NCI-H2107 treated with DMSO at 0.1 percent for 48 hours (cell line): ENCODE data around the gene MRI1.
"Not testable (repeated sequence)": the region's sequence is repeated elsewhere in the genome, so short reads cannot be mapped to it uniquely, and the experiment has no call there.

Source experiments
- DNase-seq: peaks from one replicate; lab custom pipeline; 2025; ENCODE audit not compliant: unreplicated experiment; lab: John Stamatoyannopoulos, UW

MRI1 gene

DNA sequence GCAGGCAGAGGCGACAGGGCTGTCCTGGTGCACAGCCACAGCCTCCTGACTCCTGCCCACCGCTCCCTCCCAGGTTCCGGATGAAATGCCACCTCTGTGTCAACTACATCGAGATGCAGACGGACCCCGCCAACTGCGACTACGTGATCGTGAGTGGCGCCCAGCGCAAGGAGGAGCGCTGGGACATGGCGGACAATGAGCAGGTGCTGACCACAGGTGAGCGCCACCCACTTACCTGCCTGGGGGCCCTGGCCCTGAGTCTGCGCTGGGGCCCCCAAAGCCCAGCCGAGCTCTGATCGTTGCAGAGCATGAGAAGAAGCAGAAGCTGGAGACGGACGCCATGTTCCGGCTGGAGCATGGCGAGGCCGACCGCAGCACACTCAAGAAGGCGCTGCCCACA, 5.5 kb upstream of the MRI1 start:
- DNase-seq, result no peak

DNA sequence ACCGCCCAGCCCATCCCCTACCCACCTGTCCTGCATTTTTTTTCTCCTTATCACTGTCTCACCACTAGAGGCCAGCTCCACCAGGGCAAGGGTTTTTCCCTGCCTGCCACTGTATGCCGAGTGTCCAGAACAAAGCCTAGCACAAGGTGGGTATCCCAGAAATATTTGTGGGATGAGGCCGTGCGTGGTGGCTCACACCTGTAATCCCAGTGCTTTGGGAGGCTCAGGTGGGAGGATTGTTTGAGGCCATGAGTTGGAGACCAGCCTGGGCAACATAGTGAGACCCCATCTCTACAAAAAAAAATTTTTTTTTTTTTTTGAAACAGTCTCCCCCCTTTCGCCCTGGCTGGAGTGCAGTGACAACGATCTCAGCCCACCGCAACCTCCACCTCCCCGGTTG, 2.9 kb upstream of the MRI1 start:
- DNase-seq, result no peak

DNA sequence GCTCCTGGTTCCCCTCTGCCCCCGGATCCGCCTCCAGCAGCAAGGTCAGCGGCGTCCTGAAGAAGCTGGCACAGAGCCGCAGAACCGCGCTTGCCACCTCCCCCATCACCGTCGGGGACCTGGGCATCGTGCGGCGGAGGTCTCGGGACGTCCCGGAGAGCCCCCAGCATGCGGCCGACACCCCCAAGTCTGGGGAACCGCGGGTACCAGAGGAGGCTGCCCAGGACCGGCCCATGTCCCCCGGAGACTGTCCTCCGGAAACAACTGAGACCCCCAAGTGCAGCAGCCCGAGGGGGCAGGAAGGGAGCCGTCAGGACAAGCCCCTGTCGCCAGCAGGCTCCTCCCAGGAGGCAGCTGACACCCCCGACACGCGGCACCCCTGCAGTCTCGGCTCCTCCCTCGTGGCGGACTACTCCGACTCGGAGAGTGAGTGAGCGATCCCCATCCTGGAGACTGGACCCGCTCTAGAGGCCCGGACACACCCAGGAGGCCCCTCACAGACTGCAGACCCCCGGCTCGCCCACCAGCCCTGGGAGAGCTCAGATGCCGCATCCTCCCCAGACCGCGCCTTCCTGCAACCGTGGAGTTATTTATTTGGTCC, 1.6 kb upstream of the MRI1 start:
- DNase-seq, result no peak

DNA sequence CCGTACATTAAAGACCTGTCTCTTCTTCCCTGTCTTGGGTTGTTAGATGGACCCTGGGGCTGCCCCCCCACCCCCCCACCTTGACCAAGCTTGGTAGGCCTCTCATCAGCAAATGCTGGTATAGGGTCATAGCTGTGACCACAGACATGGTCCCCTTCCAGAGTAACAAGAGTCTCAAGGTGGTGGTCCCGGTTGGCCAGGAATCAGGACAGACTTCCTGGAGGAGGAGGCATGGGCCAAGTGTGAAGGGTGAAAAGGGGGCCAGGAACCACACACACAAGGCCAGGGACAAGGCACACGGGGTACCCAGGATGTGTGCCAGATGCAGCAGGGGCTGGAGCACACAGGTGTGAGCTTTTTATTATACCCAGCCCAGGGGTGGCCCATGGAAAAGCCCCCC, 1.1 kb upstream of the MRI1 start:
- DNase-seq, result no peak

DNA sequence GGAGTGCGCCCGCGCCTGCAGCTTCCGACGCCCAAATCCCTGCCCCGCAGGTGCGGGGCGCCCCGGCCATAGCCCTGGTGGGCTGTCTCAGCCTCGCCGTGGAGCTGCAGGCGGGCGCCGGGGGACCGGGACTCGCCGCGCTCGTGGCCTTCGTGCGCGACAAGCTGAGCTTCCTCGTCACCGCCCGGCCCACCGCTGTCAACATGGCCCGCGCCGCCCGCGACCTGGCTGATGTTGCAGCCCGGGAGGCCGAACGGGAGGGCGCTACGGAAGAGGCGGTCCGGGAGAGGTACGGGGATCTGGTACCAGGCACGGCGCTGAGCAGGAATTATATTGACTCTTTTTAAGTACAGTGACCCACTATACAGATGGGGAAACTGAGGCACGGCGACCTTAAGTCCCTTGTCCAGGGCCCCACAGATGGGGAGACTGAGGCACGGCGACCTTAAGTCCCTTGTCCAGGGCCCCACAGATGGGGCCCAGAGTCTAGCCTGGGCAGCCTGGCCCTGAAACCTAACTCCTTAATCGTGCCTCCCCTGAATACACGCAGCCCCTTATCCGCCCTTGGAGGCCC, 586 bp downstream of the MRI1 start:
- no peak for DNase-seq

DNA sequence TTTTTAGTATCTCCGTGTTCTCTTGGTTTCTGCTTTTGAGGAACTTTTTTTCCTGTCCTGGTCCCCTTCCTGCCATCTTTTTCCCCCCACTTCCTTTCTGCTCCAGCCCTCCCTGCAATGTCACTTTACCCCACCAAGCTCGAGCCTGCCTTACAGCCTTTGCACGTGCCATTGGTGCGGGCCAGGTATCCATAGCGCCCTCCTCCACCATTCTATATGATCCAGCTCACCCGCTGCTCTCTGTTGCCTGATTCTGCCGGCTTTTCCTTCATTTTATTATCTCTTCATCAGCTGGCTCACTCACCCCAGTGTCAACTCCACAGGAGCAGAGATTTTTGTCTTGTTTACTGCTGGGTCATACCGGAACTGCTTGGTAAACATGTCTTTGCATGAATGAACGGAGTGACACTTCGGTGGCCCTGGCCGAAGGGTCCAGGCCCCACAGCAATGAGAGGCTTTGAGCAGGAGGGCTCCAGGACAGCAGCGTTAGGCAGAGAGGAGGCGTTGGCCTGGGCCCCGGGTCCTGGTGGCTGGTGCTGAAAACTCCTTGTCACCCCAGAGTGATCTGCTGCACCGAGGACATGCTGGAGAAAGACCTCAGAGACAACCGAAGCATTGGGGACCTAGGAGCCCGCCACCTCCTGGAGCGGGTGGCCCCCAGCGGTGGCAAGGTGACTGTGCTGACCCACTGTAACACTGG, 1.2 kb downstream of the MRI1 start:
- DNase-seq, result no peak

DNA sequence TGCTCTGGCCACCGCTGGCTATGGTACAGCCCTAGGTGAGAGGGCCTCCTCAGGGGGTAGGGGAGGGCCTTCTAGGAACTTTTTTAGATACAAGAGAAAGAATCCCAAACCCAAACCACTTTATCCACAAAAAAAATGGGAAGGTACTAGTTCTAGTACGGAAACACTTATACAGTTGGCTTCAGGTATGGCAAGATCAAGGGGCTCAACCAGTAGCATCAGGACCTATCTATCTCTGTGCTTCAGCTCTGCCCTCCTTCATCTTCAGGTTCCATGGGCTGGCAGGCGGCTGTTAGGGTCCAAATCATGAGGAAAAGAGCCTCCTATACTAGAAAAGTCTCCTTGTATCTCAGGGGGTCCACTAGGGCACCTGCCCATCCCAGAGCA, 1.8 kb downstream of the MRI1 start:
- no peak for DNase-seq

DNA sequence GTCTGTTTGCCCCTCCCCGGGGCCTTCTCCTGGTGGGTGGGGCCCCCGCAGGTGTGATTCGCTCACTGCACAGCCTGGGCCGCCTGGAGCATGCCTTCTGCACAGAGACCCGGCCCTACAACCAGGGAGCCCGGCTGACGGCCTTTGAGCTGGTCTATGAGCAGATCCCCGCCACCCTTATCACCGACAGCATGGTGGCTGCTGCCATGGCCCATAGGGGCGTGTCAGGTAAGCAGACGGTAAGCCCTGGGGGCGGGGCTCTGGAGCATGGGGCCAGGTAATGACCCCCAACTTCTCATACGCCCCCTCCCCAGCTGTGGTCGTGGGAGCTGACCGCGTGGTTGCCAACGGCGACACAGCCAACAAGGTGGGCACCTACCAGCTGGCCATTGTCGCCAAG, 4.2 kb downstream of the MRI1 start:
- DNase-seq, result no peak

DNA sequence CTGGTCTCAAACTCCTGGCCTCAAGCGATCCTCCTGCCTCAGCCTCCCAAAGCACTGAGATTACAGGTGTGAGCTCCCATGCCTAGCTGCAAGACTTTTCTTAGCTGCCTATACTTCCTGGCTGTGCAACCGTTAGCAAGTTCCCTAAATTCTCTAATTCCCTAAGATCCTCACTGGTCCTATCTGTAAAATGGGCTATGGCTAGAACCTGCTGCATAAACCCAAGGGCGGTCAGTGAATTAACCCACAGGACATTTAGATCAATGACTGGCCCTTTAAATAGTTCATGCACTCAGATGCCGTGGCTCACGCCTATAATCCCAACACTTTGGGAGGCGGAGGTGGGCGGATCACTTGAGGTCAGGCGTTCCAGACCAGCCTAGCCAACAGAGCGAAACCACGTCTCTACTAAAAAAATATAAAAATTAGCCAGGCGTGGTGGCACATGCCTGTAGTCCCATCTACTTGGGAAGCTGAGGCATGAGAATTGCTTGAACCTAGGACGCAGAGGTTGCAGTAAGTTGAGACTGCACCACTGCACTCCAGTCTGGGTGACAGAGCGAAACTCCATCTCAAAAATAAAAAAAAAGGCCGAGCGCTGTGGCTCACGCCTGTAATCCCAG, 5.8 kb downstream of the MRI1 start:
- no peak for DNase-seq

DNA sequence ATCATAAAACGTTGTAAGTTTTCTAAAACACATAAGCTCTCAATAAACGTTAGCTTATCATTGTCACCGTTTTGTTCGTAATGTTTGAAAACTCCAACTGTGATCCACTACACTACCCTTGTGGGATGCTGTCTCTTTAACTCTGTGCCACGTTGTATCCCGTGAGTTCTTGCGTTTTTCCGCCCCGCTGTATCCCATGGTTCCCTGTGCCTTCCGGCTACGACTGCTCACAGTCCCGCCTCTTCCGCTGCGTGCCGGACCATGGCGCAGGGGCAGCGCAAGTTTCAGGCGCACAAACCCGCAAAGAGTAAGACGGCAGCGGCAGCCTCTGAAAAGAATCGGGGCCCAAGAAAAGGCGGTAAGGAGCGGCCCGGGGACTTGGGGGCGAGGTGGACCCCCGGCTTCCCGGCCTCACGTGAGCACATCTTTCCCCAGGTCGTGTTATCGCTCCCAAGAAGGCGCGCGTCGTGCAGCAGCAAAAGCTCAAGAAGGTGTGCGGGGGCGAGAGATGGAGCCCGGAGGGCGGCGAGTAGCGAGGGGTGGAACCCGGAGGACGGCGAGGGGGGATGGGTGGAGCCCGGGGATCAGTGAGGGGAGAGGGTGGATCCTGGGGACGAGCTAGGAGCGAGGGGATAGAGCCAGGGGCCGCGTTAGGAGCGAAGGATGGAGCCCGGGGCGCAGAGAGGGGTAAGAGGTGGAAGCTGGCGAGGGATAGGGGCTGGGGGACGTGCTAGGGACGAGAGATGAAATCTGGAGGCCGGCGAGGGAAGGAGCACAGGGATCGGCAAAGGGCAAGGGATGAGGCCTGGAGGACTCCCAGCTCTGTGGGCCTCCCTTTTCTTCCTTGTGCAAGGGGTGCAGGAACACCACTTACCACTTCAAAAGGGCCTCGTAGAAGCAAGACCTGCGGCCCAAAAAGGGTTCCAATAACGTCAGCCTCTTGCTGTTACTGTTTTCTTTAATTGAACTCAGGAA, 10.2 kb downstream of the MRI1 start, which contains the start of gene C19orf53:
C19orf53 (plus strand) TSS at position 240 of the 975 bp plus-strand sequence; CDS start at position 262, 22 bp downstream.
- DNase-seq, result peak; percentile 80

DNA sequence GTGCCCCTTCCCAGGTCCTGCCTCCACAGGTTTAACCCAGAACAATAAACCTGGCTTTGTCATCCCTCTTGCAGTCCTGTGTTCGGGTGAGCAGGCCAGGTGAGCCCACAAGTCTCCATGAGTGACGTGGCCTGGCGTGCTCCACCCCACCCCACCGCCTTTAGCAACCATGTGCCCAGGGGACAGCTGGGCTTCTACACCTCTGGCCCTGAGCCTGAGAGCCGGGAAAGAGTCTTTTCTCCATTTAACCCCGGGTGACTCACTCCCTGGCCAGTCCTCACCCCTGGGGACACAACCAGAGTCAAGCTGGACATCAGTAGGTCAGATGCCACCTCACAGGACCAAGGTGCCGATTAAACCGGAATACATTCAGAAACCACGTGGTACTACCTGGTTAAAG, 14.1 kb downstream of the MRI1 start:
- no peak for DNase-seq

DNA sequence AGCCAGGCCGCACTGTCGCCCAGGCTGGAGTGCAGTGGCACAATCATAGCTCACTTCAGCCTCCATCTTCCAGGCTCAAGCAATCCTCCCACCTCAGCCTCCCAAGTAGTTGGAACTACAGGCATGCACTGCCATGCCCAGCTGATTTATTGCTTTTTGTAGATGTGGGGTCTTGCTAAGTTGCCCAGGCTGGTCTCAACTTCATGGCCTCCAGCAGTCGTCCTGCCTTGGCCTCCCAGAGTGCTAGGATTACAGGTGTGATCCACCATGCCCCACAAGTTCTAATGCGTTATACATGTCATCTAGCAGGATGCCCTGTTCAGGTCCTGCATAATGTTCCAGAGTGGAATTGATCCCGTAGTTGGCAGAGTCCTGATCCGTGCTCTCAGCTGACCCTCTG, 14.5 kb downstream of the MRI1 start:
- no peak for DNase-seq

DNA sequence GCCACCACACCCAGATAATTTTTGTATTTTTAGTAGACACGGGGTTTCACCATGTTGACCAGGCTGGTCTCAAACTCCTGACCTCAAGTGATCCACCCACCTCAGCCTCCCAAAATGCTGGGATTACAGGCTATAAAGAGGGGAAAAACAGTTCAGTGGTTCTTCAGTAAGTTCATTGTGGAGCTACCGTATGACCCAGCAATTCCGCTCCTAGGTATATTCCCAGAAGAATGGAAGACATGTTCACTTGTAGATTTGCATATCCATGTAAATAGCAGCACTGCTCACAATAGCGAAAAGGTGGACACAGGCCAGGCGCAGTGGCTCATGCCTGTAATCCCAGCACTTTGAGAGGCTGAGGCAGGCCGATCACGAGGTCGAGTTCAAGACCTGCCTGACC, 15.5 kb downstream of the MRI1 start:
- DNase-seq, result not testable (repeated sequence)

DNA sequence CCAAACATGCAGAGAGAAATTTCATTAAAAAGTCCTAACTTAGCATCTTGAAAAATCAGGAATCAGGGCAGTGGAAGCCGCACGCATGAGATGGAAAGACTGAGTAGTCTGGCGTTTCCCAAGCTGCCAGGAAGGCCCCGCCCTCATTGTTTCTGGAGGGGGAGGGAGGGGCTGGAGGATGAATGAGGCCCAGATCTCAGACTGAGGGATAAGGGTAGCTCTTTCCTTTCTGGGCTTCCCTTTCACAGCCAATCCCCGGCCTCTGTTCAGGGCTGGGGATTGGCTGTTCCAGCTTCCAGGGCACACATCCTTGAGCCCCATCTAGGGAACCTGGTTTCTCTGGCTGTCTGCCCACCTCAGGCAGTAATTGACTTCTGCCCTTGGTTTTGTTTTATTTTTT, 17.2 kb downstream of the MRI1 start:
- DNase-seq, result no peak

DNA sequence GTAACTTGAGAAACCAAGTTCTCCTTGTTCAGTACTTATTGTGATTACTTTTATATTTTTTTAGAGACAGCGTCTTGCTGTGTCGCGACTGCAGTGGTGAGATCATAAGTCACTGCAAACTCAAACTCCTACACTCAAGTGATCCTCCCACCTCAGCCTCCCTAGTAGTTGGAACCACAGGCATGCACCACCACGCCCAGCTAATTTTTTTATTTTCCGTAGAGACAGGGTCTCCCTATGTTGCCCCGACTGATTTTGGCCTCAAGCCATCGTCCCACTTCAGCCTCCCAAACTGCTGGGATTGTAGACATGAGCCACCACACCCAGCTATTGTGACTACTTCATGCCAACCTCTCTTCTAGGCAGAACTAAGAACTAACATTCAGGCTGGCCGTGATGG, 18.2 kb downstream of the MRI1 start:
- no peak for DNase-seq

DNA sequence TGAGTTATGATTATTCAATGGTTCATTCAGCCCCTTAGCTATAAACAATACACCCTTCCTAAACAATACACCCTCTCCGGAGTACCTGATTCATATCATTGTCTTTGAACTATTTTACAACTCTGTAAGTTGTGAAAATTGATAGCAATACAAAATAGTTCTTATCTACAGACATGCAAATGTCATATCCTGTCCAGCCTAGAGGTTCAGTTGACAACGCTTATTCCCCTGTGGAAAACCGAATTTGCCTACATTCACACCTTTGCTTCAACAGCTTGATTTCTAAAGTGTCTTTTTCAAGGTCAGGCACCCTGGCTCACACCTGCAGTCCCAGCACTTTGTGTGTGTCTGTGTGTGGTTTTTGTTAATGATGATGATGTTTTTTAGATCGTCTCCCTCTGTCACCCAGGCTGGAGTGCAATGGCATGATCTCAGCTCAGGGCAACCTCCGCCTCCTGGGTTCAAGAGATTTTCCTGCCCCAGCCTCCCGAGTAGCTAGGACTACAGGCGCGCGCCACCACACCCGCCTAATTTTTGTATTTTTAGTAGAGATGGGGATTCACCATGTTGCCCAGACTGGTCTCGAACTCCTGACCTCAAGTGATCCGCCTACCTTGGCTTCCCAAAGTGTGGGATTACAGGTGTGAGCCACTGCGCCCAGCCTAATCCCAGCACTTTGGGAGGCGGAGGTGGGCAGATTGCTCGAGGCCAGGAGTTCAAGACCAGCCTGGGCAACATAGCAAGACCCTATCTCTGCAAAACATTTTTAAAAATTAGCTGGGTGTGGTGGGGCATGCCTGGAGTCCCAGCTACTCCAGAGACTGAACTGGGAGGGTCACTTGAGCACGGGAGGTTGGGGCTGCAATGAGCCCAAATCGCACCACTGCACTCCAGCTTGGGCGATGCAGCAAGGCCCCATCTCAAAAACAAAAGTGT, 19.5 kb downstream of the MRI1 start:
- no peak for DNase-seq

DNA sequence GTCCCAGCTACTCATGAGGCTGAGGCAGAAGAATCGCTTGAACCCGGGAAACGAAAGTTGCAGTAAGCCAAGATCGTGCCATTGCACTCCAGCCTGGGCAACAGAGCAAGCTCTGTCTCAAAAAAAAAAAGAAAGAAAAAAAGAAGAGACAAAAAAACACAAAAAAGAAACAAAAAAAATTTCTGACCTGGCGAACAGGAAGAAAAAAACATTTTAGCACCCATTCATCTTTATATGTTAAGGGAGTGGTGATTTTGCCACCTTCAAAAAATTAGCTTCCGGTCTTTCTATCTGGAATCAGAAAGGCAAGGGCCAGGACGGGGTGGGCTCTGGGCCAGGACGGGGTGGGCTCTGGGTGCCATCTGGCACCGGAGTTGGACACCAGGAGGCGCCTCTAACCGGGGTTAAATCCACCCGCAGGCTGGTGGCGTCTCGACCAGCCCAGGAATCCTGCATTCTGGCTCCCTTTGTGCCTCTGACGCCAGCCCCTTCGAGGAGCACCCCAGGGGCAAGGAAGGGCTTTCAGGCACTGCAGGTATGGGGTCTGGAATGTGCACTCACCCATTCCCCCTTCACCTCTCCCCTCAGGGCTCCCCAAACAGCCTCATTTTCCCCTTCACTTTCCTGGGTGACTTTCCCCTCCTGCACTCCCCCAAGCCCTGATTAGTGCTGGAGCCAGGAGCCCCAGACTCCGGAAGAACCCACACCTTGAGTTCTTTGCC, 20.6 kb downstream of the MRI1 start:
- DNase-seq, result no peak

DNA sequence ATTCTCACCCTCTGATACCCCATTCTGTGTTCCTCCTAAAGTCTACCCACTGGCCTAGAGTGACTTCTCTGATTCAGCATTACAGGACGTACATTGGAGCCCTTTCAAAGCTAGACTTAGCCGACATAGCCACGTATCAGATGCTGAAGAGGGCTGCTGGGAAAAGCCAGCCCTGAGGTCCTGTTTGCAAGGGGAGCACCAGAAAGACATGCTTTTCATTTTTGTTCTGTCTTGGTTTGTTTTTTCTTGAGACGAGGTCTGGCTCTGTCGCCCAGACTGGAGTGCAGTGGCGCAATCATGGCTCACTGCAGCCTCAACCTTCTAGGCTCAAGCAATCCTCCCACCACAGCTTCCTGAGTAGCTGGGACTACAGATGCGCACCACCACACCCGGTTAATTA, 24.7 kb downstream of the MRI1 start:
- DNase-seq, result no peak

DNA sequence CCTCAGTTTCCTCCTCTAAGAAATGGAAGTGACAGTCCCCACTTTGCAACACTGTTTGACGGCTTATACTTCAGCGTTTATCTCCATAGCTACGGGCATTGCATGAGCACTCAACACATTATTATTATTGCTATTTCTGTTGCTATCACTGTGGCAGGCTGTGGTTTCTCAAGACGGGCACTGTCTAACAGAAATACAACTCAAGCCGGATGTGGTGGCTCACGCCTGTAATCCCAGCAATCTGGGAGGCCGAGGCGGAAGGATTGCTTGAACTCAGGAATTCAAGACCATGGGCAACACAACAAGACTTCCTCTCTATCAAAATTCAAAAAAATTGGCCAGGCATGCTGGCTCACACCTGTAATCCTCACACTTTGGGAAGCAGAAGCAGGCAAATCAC, 26.0 kb downstream of the MRI1 start:
- DNase-seq, result no peak
